Fibroblast of lung (primary cell): ENCODE results near the gene PHLDB1.

Experiments used
- CTCF ChIP-seq, 2 donors: IDR thresholded peaks in 1 of 2; conservative IDR thresholded peaks in 1 of 2; 1 replicate in 1 of 2; 2 replicates in 1 of 2; pipeline ENCODE4 v1.5.1; 2011 to 2012; ENCODE audit warnings: low read length in 2 of 2, control low read depth in 1 of 2, inconsistent platforms in 1 of 2, low read depth in 1 of 2, mild to moderate bottlenecking in 1 of 2
- EZH2 ChIP-seq: IDR thresholded peaks from 2 replicates; pipeline ENCODE4 v1.5.1; 2012; ENCODE audit warnings: low read length, control low read depth, mild to moderate bottlenecking; ENCODE audit errors: missing control alignments

GRCh38 chr11:118645066-118645715 lies 37.8 kb downstream of the PHLDB1 start:
- TF ChIP-seq EZH2 (no peak), CTCF (conservative IDR thresholded peaks at IDR 0.05 in 1 of 2, IDR thresholded peaks at IDR 0.05 in 1 of 2; ENCODE audit: low read depth in 1 of 2, low read length in 2 of 2) (no peak)
